WTC11 (cell line): ENCODE results near the gene SNX20. TPM values are rescaled to one million over a fixed set of nuclear protein-coding genes. Genes with fewer than 3 reads are reported as not detected.

Experiments
- ATAC-seq: fragments of 200-7000 bp; cut with Tn5 transposase; 2 replicates; pipeline ENCODE4 v1.10.0; 2021; ENCODE audit warnings: mild to moderate bottlenecking, moderate library complexity
- CTCF ChIA-PET: fragments of 300-600 bp; sonication (Branson Sonifier 250); formaldehyde crosslinking; loops from one replicate; lab custom pipeline; 2021; ENCODE audit warnings: antibody characterized with exemption; lab: Charles Lee
- POLR2A ChIA-PET: fragments of 350-600 bp; sonication (Branson Sonifier 250); formaldehyde crosslinking; loops from one replicate; lab custom pipeline; 2021; ENCODE audit warnings: antibody characterized with exemption; lab: Charles Lee
- DNase-seq: peaks from one replicate; pipeline ENCODE4 v3.0.0; 2021; ENCODE audit warnings: low spot score
- H3K27ac Mint-ChIP-seq: 2 replicates; pipeline ENCODE4 v1.8.0; 2021; ENCODE audit warnings: mixed read lengths
- H3K27me3 Mint-ChIP-seq: 2 replicates; pipeline ENCODE4 v1.8.0; 2021; ENCODE audit warnings: low read depth, mild to moderate bottlenecking, moderate library complexity, mixed read lengths
- H3K36me3 Mint-ChIP-seq: 2 replicates; pipeline ENCODE4 v1.8.0; 2021; ENCODE audit warnings: mixed read lengths
- H3K4me1 Mint-ChIP-seq: 2 replicates; pipeline ENCODE4 v1.8.0; 2022; ENCODE audit warnings: mixed read lengths
- H3K4me3 Mint-ChIP-seq: 2 replicates; pipeline ENCODE4 v1.8.0; 2021; ENCODE audit warnings: mild to moderate bottlenecking, moderate library complexity, mixed read lengths
- H3K9me3 Mint-ChIP-seq: 2 replicates; pipeline ENCODE4 v1.8.0; 2021; ENCODE audit warnings: mixed read lengths
- NFATC4 ChIP-seq: fragments of 250-450 bp; sonication (Bioruptor Pico); IDR thresholded peaks from 2 replicates; pipeline ENCODE4 v1.9.0; 2021; ENCODE audit warnings: mild to moderate bottlenecking
- PRRX2 ChIP-seq: fragments of 250-450 bp; sonication (Bioruptor Pico); IDR thresholded peaks from 2 replicates; pipeline ENCODE4 v1.8.0; 2021; ENCODE audit warnings: mild to moderate bottlenecking
- SMAD4 ChIP-seq: sonication (generic); formaldehyde crosslinking; IDR thresholded peaks from 2 replicates; pipeline ENCODE4 v1.8.0; 2022; ENCODE audit warnings: mild to moderate bottlenecking, missing genetic modification reagents
- TEAD1 ChIP-seq: sonication (generic); formaldehyde crosslinking; IDR thresholded peaks from 2 replicates; pipeline ENCODE4 v1.8.0; 2022; ENCODE audit warnings: mild to moderate bottlenecking, missing genetic modification reagents
- ZBTB21 ChIP-seq: sonication (generic); formaldehyde crosslinking; IDR thresholded peaks from 2 replicates; pipeline ENCODE4 v1.8.1; 2023; ENCODE audit warnings: mild to moderate bottlenecking, missing genetic modification reagents, borderline replicate concordance
- ZNF671 ChIP-seq: fragments of 250-450 bp; sonication (Bioruptor Pico); IDR thresholded peaks from 2 replicates; pipeline ENCODE4 v1.8.0; 2021; ENCODE audit warnings: mild to moderate bottlenecking
- total RNA-seq: library from RNA; stranded (reverse); gene quantifications from 3 replicates; pipeline ENCODE4 v1.2.3, GENCODE V29; 2021
- TF ChIP-seq, protein P1 (sequence below): sonication (generic); formaldehyde crosslinking; conservative IDR thresholded peaks from 2 replicates; pipeline ENCODE4 v1.8.1; 2023; ENCODE audit warnings: mild to moderate bottlenecking, low read depth, missing genetic modification reagents, moderate library complexity
- TF ChIP-seq, protein P2 (sequence below): fragments of 200-600 bp; IDR thresholded peaks from 2 replicates; pipeline ENCODE4 v1.8.0; 2022; ENCODE audit warnings: antibody characterized with exemption
- TF ChIP-seq, protein P3 (sequence below): sonication (generic); formaldehyde crosslinking; conservative IDR thresholded peaks from 2 replicates; pipeline ENCODE4 v1.8.1; 2022; ENCODE audit warnings: mild to moderate bottlenecking, missing genetic modification reagents
- TF ChIP-seq, protein P4 (sequence below): sonication (generic); formaldehyde crosslinking; IDR thresholded peaks from 2 replicates; pipeline ENCODE4 v1.8.1; 2023; ENCODE audit warnings: mild to moderate bottlenecking, missing genetic modification reagents, borderline replicate concordance
- TF ChIP-seq, protein P5 (sequence below): sonication (generic); formaldehyde crosslinking; IDR thresholded peaks from 2 replicates; pipeline ENCODE4 v1.8.1; 2023; ENCODE audit warnings: mild to moderate bottlenecking, moderate library complexity, missing genetic modification reagents
- TF ChIP-seq, protein P6 (sequence below): sonication (generic); formaldehyde crosslinking; IDR thresholded peaks from 2 replicates; pipeline ENCODE4 v1.8.1; 2023; ENCODE audit warnings: mild to moderate bottlenecking, missing genetic modification reagents, moderate library complexity
- TF ChIP-seq, protein P7 (sequence below): fragments of 250-450 bp; sonication (Bioruptor Pico); IDR thresholded peaks from 2 replicates; pipeline ENCODE4 v1.9.0; 2021; ENCODE audit warnings: moderate library complexity, mild to moderate bottlenecking, inconsistent platforms, borderline replicate concordance
- TF ChIP-seq, protein P8 (sequence below): sonication (generic); formaldehyde crosslinking; IDR thresholded peaks from 2 replicates; pipeline ENCODE4 v1.8.0; 2023; ENCODE audit warnings: mild to moderate bottlenecking, missing genetic modification reagents
- TF ChIP-seq, protein P9 (sequence below): fragments of 250-450 bp; sonication (Bioruptor Pico); IDR thresholded peaks from 2 replicates; pipeline ENCODE4 v1.8.0; 2021; ENCODE audit warnings: mild to moderate bottlenecking
- TF ChIP-seq, protein P10 (sequence below): sonication (generic); formaldehyde crosslinking; IDR thresholded peaks from 2 replicates; pipeline ENCODE4 v1.8.1; 2023; ENCODE audit warnings: mild to moderate bottlenecking, missing genetic modification reagents
- TF ChIP-seq, protein P11 (sequence below): sonication (generic); formaldehyde crosslinking; IDR thresholded peaks from 2 replicates; pipeline ENCODE4 v1.8.1; 2022; ENCODE audit warnings: mild to moderate bottlenecking, moderate library complexity, missing genetic modification reagents

SNX20 gene
- total RNA-seq, 1 experiment from 2014 or later, result not detected

DNA sequence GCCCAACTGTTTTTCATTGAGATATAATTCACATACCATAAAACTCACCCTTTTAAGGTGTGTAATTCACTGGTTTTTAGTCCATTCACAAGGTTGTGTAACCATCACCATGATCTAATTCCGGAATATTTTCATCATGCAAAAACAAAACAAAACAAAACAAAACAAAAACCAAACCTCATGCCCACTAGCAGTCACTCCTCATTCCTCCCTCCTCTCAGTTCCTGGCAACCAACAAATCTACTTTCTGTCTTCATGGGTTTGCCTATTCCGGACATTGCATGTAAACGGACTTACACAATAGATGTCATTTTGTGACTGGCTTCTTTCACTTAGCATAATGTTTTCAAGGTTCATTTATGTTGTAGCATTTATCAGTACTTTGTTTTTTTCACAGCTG is 7.8 kb upstream of the SNX20 start:
- Mint-ChIP-seq H3K27ac (no peak overlapping the region), H3K27me3 (peaks cover 20% of the 10 kb centered on the region), H3K4me3 (no peak overlapping the region), H3K36me3 (no peaks in the 10 kb centered on the region), H3K4me1 (no peaks in the 10 kb centered on the region), H3K9me3 (no peaks in the 10 kb centered on the region)
- no peak for ATAC-seq
- ChIA-PET CTCF (interaction anchor here (1.5 kb wide), 1 partner anchor 11 kb away, joined by 4 read pairs; no protein-coding TSS in a partner anchor), POLR2A (no interaction called here)
- TF ChIP-seq, protein P1, sequence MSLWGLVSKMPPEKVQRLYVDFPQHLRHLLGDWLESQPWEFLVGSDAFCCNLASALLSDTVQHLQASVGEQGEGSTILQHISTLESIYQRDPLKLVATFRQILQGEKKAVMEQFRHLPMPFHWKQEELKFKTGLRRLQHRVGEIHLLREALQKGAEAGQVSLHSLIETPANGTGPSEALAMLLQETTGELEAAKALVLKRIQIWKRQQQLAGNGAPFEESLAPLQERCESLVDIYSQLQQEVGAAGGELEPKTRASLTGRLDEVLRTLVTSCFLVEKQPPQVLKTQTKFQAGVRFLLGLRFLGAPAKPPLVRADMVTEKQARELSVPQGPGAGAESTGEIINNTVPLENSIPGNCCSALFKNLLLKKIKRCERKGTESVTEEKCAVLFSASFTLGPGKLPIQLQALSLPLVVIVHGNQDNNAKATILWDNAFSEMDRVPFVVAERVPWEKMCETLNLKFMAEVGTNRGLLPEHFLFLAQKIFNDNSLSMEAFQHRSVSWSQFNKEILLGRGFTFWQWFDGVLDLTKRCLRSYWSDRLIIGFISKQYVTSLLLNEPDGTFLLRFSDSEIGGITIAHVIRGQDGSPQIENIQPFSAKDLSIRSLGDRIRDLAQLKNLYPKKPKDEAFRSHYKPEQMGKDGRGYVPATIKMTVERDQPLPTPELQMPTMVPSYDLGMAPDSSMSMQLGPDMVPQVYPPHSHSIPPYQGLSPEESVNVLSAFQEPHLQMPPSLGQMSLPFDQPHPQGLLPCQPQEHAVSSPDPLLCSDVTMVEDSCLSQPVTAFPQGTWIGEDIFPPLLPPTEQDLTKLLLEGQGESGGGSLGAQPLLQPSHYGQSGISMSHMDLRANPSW (CRISPR knock-in tag), result no peak
- TF ChIP-seq, protein P2, sequence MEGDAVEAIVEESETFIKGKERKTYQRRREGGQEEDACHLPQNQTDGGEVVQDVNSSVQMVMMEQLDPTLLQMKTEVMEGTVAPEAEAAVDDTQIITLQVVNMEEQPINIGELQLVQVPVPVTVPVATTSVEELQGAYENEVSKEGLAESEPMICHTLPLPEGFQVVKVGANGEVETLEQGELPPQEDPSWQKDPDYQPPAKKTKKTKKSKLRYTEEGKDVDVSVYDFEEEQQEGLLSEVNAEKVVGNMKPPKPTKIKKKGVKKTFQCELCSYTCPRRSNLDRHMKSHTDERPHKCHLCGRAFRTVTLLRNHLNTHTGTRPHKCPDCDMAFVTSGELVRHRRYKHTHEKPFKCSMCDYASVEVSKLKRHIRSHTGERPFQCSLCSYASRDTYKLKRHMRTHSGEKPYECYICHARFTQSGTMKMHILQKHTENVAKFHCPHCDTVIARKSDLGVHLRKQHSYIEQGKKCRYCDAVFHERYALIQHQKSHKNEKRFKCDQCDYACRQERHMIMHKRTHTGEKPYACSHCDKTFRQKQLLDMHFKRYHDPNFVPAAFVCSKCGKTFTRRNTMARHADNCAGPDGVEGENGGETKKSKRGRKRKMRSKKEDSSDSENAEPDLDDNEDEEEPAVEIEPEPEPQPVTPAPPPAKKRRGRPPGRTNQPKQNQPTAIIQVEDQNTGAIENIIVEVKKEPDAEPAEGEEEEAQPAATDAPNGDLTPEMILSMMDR, result no peak
- no peak for TF ChIP-seq ZNF671 (CRISPR knock-in tag)
- TF ChIP-seq, protein P3, sequence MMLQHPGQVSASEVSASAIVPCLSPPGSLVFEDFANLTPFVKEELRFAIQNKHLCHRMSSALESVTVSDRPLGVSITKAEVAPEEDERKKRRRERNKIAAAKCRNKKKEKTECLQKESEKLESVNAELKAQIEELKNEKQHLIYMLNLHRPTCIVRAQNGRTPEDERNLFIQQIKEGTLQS (CRISPR knock-in tag), result no peak
- no peak for TF ChIP-seq ZBTB21 (CRISPR knock-in tag)
- no peak for TF ChIP-seq SMAD4
- TF ChIP-seq, protein P4, sequence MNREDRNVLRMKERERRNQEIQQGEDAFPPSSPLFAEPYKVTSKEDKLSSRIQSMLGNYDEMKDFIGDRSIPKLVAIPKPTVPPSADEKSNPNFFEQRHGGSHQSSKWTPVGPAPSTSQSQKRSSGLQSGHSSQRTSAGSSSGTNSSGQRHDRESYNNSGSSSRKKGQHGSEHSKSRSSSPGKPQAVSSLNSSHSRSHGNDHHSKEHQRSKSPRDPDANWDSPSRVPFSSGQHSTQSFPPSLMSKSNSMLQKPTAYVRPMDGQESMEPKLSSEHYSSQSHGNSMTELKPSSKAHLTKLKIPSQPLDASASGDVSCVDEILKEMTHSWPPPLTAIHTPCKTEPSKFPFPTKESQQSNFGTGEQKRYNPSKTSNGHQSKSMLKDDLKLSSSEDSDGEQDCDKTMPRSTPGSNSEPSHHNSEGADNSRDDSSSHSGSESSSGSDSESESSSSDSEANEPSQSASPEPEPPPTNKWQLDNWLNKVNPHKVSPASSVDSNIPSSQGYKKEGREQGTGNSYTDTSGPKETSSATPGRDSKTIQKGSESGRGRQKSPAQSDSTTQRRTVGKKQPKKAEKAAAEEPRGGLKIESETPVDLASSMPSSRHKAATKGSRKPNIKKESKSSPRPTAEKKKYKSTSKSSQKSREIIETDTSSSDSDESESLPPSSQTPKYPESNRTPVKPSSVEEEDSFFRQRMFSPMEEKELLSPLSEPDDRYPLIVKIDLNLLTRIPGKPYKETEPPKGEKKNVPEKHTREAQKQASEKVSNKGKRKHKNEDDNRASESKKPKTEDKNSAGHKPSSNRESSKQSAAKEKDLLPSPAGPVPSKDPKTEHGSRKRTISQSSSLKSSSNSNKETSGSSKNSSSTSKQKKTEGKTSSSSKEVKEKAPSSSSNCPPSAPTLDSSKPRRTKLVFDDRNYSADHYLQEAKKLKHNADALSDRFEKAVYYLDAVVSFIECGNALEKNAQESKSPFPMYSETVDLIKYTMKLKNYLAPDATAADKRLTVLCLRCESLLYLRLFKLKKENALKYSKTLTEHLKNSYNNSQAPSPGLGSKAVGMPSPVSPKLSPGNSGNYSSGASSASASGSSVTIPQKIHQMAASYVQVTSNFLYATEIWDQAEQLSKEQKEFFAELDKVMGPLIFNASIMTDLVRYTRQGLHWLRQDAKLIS (CRISPR knock-in tag), result no peak
- TF ChIP-seq PRRX2, result no peak
- TF ChIP-seq, protein P5, sequence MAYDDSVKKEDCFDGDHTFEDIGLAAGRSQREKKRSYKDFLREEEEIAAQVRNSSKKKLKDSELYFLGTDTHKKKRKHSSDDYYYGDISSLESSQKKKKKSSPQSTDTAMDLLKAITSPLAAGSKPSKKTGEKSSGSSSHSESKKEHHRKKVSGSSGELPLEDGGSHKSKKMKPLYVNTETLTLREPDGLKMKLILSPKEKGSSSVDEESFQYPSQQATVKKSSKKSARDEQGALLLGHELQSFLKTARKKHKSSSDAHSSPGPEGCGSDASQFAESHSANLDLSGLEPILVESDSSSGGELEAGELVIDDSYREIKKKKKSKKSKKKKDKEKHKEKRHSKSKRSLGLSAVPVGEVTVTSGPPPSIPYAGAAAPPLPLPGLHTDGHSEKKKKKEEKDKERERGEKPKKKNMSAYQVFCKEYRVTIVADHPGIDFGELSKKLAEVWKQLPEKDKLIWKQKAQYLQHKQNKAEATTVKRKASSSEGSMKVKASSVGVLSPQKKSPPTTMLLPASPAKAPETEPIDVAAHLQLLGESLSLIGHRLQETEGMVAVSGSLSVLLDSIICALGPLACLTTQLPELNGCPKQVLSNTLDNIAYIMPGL, result no peak
- no peak for TF ChIP-seq NFATC4
- TF ChIP-seq, protein P6, sequence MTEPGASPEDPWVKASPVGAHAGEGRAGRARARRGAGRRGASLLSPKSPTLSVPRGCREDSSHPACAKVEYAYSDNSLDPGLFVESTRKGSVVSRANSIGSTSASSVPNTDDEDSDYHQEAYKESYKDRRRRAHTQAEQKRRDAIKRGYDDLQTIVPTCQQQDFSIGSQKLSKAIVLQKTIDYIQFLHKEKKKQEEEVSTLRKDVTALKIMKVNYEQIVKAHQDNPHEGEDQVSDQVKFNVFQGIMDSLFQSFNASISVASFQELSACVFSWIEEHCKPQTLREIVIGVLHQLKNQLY (CRISPR knock-in tag), result no peak
- no peak for TF ChIP-seq TEAD1 (CRISPR knock-in tag)
- TF ChIP-seq, protein P7, sequence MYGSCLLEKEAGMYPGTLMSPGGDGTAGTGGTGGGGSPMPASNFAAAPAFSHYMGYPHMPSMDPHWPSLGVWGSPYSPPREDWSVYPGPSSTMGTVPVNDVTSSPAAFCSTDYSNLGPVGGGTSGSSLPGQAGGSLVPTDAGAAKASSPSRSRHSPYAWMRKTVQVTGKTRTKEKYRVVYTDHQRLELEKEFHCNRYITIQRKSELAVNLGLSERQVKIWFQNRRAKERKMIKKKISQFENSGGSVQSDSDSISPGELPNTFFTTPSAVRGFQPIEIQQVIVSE (CRISPR knock-in tag), result no peak
- TF ChIP-seq, protein P8, sequence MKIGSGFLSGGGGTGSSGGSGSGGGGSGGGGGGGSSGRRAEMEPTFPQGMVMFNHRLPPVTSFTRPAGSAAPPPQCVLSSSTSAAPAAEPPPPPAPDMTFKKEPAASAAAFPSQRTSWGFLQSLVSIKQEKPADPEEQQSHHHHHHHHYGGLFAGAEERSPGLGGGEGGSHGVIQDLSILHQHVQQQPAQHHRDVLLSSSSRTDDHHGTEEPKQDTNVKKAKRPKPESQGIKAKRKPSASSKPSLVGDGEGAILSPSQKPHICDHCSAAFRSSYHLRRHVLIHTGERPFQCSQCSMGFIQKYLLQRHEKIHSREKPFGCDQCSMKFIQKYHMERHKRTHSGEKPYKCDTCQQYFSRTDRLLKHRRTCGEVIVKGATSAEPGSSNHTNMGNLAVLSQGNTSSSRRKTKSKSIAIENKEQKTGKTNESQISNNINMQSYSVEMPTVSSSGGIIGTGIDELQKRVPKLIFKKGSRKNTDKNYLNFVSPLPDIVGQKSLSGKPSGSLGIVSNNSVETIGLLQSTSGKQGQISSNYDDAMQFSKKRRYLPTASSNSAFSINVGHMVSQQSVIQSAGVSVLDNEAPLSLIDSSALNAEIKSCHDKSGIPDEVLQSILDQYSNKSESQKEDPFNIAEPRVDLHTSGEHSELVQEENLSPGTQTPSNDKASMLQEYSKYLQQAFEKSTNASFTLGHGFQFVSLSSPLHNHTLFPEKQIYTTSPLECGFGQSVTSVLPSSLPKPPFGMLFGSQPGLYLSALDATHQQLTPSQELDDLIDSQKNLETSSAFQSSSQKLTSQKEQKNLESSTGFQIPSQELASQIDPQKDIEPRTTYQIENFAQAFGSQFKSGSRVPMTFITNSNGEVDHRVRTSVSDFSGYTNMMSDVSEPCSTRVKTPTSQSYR, result no peak
- TF ChIP-seq, protein P9, sequence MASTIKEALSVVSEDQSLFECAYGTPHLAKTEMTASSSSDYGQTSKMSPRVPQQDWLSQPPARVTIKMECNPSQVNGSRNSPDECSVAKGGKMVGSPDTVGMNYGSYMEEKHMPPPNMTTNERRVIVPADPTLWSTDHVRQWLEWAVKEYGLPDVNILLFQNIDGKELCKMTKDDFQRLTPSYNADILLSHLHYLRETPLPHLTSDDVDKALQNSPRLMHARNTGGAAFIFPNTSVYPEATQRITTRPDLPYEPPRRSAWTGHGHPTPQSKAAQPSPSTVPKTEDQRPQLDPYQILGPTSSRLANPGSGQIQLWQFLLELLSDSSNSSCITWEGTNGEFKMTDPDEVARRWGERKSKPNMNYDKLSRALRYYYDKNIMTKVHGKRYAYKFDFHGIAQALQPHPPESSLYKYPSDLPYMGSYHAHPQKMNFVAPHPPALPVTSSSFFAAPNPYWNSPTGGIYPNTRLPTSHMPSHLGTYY (CRISPR knock-in tag), result no peak
- TF ChIP-seq, protein P10, sequence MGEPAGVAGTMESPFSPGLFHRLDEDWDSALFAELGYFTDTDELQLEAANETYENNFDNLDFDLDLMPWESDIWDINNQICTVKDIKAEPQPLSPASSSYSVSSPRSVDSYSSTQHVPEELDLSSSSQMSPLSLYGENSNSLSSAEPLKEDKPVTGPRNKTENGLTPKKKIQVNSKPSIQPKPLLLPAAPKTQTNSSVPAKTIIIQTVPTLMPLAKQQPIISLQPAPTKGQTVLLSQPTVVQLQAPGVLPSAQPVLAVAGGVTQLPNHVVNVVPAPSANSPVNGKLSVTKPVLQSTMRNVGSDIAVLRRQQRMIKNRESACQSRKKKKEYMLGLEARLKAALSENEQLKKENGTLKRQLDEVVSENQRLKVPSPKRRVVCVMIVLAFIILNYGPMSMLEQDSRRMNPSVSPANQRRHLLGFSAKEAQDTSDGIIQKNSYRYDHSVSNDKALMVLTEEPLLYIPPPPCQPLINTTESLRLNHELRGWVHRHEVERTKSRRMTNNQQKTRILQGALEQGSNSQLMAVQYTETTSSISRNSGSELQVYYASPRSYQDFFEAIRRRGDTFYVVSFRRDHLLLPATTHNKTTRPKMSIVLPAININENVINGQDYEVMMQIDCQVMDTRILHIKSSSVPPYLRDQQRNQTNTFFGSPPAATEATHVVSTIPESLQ, result no peak
- TF ChIP-seq, protein P11, sequence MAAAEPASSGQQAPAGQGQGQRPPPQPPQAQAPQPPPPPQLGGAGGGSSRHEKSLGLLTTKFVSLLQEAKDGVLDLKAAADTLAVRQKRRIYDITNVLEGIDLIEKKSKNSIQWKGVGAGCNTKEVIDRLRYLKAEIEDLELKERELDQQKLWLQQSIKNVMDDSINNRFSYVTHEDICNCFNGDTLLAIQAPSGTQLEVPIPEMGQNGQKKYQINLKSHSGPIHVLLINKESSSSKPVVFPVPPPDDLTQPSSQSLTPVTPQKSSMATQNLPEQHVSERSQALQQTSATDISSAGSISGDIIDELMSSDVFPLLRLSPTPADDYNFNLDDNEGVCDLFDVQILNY (CRISPR knock-in tag), result no peak
- DNase-seq, result no peak
